Measurements from ENCODE around the gene NAT9. TPM values are rescaled to one million over a fixed set of nuclear protein-coding genes. Genes with fewer than 3 reads are reported as not detected.

Gene NAT9
- total and polyA plus RNA-seq, 2 donors (not counting 1 experiment from before 2014, with no cell fraction given) = 66.6 to 73.6 TPM

DNA sequence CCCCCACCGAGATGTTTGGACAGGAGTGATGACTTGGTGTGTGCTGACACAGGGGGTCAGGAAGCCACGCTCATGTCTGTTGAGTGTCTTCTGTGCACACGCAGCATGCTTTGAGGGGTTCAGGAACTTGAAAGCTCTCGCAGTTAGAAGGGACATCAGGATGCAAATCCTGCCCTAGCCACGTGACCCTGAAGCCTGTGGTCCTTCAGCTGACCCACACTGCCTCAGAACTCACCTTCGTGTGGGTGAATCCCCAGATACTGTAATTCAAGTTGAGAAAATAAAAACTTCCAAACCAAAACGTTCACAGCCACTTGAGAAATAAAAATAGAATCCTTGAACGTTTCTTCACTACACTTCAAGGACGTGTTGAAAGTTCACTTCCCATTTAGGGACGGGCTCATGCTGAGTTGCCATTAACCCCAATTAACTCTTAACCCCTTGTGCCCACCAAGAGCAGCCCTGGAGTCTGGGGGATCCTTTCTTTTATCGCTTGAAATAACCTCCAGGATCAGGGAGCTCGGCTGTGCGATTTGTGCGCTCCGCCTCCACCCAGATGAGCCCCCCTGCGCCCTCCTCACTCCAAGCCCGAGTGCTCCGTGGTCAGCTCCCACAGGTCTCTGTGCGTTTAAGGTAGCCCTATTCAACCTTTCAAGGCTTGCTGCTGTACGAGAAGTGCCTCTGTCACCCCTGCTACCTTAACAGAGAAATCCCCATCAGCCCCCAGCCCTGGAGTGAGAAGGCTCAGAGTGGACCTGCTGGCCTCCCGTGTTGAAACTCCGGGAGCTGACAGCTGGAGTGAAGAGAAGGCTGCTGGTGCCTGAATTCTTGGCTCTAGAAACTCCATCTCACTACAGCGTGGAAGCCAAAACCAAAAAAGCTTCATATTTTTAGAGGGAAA lies 36.2 kb upstream of the NAT9 start:
- H3K9ac ChIP-seq (ENCODE audit: low read length) = no peak overlapping the region
- no peaks in the 10 kb centered on the region for H3K4me1 ChIP-seq (ENCODE audit: control insufficient read depth in 2 of 2, insufficient read depth in 2 of 2, low read length in 2 of 2)
- WGBS (ENCODE audit: insufficient coverage) = 89% methylated on average over 17 of the region's 23 CpGs

More for the DNA sequence above, 36.2 kb upstream of the NAT9 start:
- H3K27me3 ChIP-seq (replicated peaks in 1 of 4; ENCODE audit: control extremely low read depth in 1 of 4, control insufficient read depth in 3 of 4, insufficient read depth in 4 of 4, low read length in 3 of 4) = no peaks in the 10 kb centered on the region
- H3K4me3 Mint-ChIP-seq = no peak overlapping the region
- H3K4me1 Mint-ChIP-seq = peaks cover 1% of the 10 kb centered on the region
- no peaks in the 10 kb centered on the region for H3K79me2 ChIP-seq (ENCODE audit: control insufficient read depth, insufficient read depth, low read length)
- no peaks in the 10 kb centered on the region for H3K9me3 Mint-ChIP-seq (ENCODE audit: insufficient read depth)
- H3K9me3 ChIP-seq (ENCODE audit: control extremely low read depth in 1 of 3, control insufficient read depth in 2 of 3, insufficient read depth in 1 of 3, low read length in 2 of 3) = no peaks in the 10 kb centered on the region
- no peak overlapping the region for H2AFZ ChIP-seq (ENCODE audit: insufficient read depth, low read depth, low read length, poor library complexity, severe bottlenecking)
- no peak overlapping the region for H3K27ac ChIP-seq (ENCODE audit: low read length in 2 of 2)
- no peak overlapping the region for H3K4me2 ChIP-seq (replicated peaks; ENCODE audit: low read depth, low read length, poor library complexity, severe bottlenecking)
- no peaks in the 10 kb centered on the region for H3K27me3 Mint-ChIP-seq
- intact Hi-C loops (cut with micrococcal nuclease) = no loop called here
- TF ChIP-seq EZH2 (IDR thresholded peaks at IDR 0.05; ENCODE audit: borderline replicate concordance, insufficient read depth, low read depth, low read length, poor library complexity, severe bottlenecking) = no peak
- TF ChIP-seq, protein P1, sequence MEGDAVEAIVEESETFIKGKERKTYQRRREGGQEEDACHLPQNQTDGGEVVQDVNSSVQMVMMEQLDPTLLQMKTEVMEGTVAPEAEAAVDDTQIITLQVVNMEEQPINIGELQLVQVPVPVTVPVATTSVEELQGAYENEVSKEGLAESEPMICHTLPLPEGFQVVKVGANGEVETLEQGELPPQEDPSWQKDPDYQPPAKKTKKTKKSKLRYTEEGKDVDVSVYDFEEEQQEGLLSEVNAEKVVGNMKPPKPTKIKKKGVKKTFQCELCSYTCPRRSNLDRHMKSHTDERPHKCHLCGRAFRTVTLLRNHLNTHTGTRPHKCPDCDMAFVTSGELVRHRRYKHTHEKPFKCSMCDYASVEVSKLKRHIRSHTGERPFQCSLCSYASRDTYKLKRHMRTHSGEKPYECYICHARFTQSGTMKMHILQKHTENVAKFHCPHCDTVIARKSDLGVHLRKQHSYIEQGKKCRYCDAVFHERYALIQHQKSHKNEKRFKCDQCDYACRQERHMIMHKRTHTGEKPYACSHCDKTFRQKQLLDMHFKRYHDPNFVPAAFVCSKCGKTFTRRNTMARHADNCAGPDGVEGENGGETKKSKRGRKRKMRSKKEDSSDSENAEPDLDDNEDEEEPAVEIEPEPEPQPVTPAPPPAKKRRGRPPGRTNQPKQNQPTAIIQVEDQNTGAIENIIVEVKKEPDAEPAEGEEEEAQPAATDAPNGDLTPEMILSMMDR (IDR thresholded peaks at IDR 0.05) = no peak
- H4K20me1 ChIP-seq (ENCODE audit: control insufficient read depth, insufficient read depth, low read length, poor library complexity, severe bottlenecking) = no peaks in the 10 kb centered on the region
- peaks cover 0 to 4% of the 10 kb centered on the region in 2 experiments for H3K36me3 ChIP-seq (replicated peaks in 1 of 2; ENCODE audit: control extremely low read depth in 1 of 2, control insufficient read depth in 1 of 2, extremely low read depth in 1 of 2, insufficient read depth in 2 of 2, low read length in 1 of 2)
- DNase-seq (no peak), ATAC-seq (ENCODE audit: low read depth) (no peak)
- POLR2A ChIA-PET = no interaction called here
- no peak overlapping the region for H3K4me3 ChIP-seq (ENCODE audit: control extremely low read depth in 1 of 5, extremely low read depth in 1 of 5, insufficient read depth in 1 of 5, low read depth in 2 of 5, low read length in 4 of 5)
- H3K27ac Mint-ChIP-seq = no peak overlapping the region
- CTCF ChIA-PET = interaction anchor here (0.7 kb wide), 1 partner anchor 247 kb away, joined by 3 read pairs; no protein-coding TSS in a partner anchor

All from B cell (primary cell).